RWPE2 (cell line): ENCODE measurements around the gene HOXA13.

Source experiments
- ATAC-seq: fragments of 200-7000 bp; cut with Tn5 transposase; 3 replicates; pipeline ENCODE4 v1.9.1; 2021; ENCODE audit warnings: low read depth
- DNase-seq: peaks from one replicate; pipeline ENCODE4 v3.0.0-alpha.2; 2020; ENCODE audit warnings: low spot score
- H3K27ac ChIP-seq: fragments of 450-650 bp; 2 replicates; pipeline ENCODE4 v1.5.1; 2017; ENCODE audit warnings: mild to moderate bottlenecking; ENCODE audit not compliant: poor library complexity, severe bottlenecking
- H3K27me3 ChIP-seq: fragments of 250-450 bp; sonication (Bioruptor Pico); 2 replicates; pipeline ENCODE4 v1.5.1; 2021; ENCODE audit warnings: mild to moderate bottlenecking, moderate library complexity; ENCODE audit not compliant: insufficient read depth, poor library complexity, severe bottlenecking
- H3K36me3 ChIP-seq: fragments of 250-450 bp; sonication (Bioruptor Pico); 2 replicates; pipeline ENCODE4 v1.5.1; 2020; ENCODE audit warnings: low read depth, mild to moderate bottlenecking, moderate library complexity
- H3K4me1 ChIP-seq: fragments of 250-450 bp; sonication (Bioruptor Pico); 2 replicates; pipeline ENCODE4 v1.5.1; 2021; ENCODE audit warnings: mild to moderate bottlenecking, moderate library complexity; ENCODE audit not compliant: insufficient read depth, poor library complexity, severe bottlenecking
- H3K4me3 ChIP-seq: fragments of 250-450 bp; sonication (Bioruptor Pico); 2 replicates; pipeline ENCODE4 v1.5.1; 2021; ENCODE audit warnings: mild to moderate bottlenecking, moderate library complexity; ENCODE audit not compliant: severe bottlenecking
- H3K9me3 ChIP-seq: fragments of 250-450 bp; sonication (Bioruptor Pico); 2 replicates; pipeline ENCODE4 v1.5.1; 2021; ENCODE audit warnings: mild to moderate bottlenecking, moderate library complexity; ENCODE audit not compliant: severe bottlenecking
- TF ChIP-seq, protein P1 (sequence below): fragments of 450-650 bp; IDR thresholded peaks from one replicate; pipeline ENCODE4 v1.5.1; 2017; ENCODE audit warnings: mild to moderate bottlenecking, moderate library complexity; ENCODE audit not compliant: poor library complexity, severe bottlenecking

Gene HOXA13

DNA sequence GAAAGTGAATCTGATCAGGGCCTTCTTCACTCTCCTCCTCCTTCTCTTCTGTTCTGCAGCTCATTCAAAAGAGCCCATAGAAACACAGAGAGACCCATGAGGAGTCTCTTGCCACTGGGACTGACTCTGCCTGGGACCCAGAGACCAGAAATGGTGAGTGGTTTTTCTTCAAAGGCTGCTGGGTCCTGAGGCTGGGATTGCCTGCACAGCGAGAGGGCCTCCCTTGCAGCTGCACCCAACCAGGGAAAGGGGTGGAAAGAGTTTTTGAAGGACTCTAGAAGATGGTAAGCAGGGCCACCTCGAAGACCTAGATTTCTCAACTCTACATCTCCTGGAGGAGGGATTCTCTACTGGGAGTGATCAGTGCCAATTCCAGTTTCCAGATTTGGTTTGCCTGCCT is 15.5 kb upstream of the HOXA13 start:
- no peak for DNase-seq
- Histone ChIP-seq H3K4me3 (no peak overlapping the region), H3K4me1 (no peaks in the 10 kb centered on the region), H3K9me3 (no peaks in the 10 kb centered on the region), H3K36me3 (no peaks in the 10 kb centered on the region), H3K27ac (no peak overlapping the region), H3K27me3 (no peaks in the 10 kb centered on the region)
- ATAC-seq = no peak
- TF ChIP-seq, protein P1, sequence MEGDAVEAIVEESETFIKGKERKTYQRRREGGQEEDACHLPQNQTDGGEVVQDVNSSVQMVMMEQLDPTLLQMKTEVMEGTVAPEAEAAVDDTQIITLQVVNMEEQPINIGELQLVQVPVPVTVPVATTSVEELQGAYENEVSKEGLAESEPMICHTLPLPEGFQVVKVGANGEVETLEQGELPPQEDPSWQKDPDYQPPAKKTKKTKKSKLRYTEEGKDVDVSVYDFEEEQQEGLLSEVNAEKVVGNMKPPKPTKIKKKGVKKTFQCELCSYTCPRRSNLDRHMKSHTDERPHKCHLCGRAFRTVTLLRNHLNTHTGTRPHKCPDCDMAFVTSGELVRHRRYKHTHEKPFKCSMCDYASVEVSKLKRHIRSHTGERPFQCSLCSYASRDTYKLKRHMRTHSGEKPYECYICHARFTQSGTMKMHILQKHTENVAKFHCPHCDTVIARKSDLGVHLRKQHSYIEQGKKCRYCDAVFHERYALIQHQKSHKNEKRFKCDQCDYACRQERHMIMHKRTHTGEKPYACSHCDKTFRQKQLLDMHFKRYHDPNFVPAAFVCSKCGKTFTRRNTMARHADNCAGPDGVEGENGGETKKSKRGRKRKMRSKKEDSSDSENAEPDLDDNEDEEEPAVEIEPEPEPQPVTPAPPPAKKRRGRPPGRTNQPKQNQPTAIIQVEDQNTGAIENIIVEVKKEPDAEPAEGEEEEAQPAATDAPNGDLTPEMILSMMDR = no peak

DNA sequence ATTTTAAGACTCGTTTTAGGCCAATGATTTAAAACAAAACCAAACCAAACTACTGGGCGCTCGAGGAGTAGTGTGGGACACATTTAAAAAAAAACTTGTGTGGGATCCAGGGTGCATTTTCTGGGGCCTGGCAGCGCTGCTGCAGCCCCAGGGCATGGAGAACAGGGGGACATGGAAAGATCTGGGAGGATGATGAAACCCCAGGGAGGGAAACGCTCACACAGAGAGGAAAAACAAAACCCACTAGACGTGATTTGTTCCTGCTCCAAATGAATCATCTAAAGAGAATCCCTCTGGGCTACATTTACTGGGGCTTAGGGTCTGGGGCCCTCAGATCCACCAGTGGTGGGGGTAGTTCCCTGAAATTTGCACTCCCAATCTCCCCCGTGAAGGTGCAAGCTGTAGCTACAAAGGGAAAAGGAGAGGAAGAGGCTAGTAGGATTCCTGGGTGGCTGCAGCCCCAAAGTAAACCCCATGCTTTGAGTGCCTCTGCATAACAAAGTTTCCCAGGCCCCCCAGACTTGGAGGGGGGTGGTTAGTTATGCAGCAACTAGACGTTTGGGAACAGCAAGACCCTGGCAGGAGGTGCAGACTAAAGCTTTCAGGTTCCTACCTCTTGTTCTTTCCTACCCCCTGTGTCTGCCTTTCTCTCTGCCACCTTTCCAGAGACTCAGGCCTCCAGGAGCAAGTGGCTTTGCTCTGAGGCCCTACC is 14.5 kb upstream of the HOXA13 start:
- no peak for DNase-seq
- H3K27me3 ChIP-seq = no peaks in the 10 kb centered on the region
- no peak overlapping the region for H3K4me3 ChIP-seq
- H3K4me1 ChIP-seq = no peaks in the 10 kb centered on the region
- H3K36me3 ChIP-seq = no peaks in the 10 kb centered on the region
- no peak overlapping the region for H3K27ac ChIP-seq
- no peaks in the 10 kb centered on the region for H3K9me3 ChIP-seq
- TF ChIP-seq, protein P1 = no peak
- ATAC-seq = no peak

DNA sequence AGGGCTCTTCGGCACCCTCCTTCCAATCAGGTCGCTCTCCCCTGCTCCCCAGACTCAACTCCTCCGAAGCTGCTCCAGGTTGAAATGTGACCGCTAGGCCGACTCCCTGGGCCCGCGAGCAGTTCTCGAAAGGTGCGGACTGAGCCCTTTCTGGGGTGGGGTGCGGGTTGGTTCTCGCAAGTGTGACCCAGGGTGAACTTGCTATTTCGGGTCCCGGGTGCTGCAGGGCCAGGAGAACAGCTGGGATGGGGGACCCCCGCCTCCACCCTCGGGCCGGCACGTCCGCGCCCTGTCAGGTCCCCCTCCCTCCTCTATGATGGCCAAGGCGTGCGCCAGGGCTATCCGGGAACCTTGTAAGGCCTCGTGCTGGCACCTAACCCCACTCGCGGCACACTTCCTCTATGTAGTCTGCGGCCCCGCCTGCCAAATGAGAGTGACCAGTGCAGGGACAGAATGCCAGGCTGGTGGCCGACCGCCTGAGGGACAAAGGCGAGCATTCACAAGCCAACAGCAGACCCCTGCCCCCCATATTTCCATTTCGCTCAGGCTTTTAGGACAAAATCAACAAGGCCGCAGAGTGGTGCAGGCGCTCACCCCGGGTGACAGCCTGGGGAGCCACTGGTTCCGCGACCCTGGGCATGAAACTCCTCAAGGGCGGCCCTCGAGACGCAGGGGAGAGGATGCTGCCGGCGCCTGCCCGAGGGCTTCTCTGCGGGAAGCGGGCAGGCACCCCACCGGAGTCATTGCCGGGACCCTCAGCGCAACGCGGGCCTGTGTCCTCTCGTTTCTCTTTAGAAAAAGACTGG is 13.7 kb upstream of the HOXA13 start:
- H3K27ac ChIP-seq = no peak overlapping the region
- no peaks in the 10 kb centered on the region for H3K4me1 ChIP-seq
- no peaks in the 10 kb centered on the region for H3K27me3 ChIP-seq
- no peak overlapping the region for H3K4me3 ChIP-seq
- ATAC-seq (no peak), DNase-seq (no peak)
- no peaks in the 10 kb centered on the region for H3K9me3 ChIP-seq
- H3K36me3 ChIP-seq = no peaks in the 10 kb centered on the region
- TF ChIP-seq, protein P1 = no peak

DNA sequence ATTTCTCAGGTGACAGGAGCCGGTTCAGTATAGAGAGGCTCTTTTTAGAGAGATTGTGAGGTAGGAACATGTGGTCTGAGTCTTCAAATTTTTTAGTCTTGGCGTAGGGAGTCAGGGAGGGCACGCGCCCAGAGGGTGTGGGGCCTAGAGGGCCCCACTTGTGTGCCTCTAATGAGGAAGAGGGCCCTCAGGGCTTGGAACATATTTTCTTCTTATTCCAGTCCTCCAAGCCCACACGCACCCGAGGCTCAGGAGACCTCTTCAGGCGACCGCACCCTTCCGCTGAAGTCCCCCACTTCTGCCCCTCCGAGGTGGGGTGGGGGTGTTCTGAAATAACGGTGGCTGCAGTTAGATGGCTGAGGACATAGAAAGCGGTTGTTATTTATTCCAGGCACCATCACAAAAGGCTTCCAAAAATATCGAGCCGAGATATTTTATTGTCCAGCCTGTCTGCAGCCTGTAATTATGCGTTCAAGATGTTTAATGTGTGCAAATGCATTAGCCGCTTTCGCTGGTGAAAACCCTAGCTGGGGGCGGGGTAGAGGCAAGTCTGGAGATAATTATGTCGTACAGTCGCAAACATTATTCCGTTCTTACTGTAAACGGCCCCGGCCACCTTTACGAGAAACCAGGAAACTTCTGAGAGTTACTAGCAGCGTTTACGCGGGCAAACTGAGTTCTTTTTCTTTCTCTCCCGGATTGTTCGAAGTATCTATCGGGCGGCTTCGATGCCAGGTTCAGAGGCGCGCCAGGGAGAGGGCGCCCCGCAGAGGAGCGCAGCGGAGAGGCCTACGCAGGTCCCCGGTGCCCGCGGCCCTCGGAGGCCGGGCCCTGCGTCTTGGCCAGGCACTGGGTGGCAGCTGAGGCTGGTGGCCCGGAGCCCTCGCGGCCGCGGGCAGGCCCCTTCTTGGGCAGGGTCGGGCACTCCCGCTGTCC is 12.9 kb upstream of the HOXA13 start:
- H3K9me3 ChIP-seq = no peaks in the 10 kb centered on the region
- DNase-seq = no peak
- no peak for ATAC-seq
- no peak overlapping the region for H3K4me3 ChIP-seq
- TF ChIP-seq, protein P1 = no peak
- no peaks in the 10 kb centered on the region for H3K36me3 ChIP-seq
- no peaks in the 10 kb centered on the region for H3K27me3 ChIP-seq
- no peak overlapping the region for H3K27ac ChIP-seq
- no peaks in the 10 kb centered on the region for H3K4me1 ChIP-seq
